Adrenal gland (tissue), 5 donors: ENCODE measurements around the gene NCAPG.

Experiments used
- POLR2A ChIP-seq, 2 donors: fragments of 450-650 bp; IDR thresholded peaks; one replicate each; pipeline ENCODE4 v1.6.1; 2017; ENCODE audit warnings: antibody characterized with exemption in 2 of 2, mild to moderate bottlenecking in 2 of 2, moderate library complexity in 1 of 2
- TF ChIP-seq, protein P1 (sequence below), 6 experiments: fragments of 450-650 bp in 4 of 6; fragments of 200-600 bp in 2 of 6; sonication (generic) in 1 of 6; IDR thresholded peaks; 1 replicate in 5 of 6; 2 replicates in 1 of 6; pipeline versions ENCODE4 v1.5.1 to v1.8.0; 2016 to 2021; ENCODE audit warnings: antibody characterized with exemption in 6 of 6, mild to moderate bottlenecking in 2 of 6, moderate library complexity in 1 of 6
- donor health status: DM: no; HTN: no; CAD: no.

DNA sequence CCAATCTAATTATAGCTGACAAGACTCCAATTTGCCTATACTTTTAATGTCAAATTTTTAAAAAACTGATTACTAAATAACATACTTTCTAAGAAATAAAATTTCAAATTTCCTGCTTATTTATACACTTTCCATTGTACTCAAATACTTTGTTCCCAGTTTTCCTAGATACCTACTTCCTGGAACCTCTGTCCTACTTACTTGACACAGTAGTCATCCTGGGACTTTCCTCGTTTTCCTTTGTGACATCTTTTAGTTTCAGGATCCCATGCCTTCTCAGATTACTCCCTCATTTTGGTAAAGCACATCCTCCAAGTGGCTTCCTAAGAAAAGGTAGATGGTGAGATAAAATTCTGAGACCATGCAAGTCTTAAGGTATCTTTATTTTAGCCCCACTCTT lies 16.0 kb upstream of the NCAPG start:
- TF ChIP-seq POLR2A (IDR thresholded peaks at IDR 0.05), result no peak
- TF ChIP-seq, protein P1, sequence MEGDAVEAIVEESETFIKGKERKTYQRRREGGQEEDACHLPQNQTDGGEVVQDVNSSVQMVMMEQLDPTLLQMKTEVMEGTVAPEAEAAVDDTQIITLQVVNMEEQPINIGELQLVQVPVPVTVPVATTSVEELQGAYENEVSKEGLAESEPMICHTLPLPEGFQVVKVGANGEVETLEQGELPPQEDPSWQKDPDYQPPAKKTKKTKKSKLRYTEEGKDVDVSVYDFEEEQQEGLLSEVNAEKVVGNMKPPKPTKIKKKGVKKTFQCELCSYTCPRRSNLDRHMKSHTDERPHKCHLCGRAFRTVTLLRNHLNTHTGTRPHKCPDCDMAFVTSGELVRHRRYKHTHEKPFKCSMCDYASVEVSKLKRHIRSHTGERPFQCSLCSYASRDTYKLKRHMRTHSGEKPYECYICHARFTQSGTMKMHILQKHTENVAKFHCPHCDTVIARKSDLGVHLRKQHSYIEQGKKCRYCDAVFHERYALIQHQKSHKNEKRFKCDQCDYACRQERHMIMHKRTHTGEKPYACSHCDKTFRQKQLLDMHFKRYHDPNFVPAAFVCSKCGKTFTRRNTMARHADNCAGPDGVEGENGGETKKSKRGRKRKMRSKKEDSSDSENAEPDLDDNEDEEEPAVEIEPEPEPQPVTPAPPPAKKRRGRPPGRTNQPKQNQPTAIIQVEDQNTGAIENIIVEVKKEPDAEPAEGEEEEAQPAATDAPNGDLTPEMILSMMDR (IDR thresholded peaks at IDR 0.05), result no peak
